HepG2 (cell line): ENCODE results near the gene GOT1. TPM values are rescaled to one million over a fixed set of nuclear protein-coding genes. Genes with fewer than 3 reads are reported as not detected.

ENCODE experiments used
- ATAC-seq: fragments of 200-7000 bp; cut with Tn5 transposase; 3 replicates; pipeline ENCODE4 v1.9.1; 2020; ENCODE audit warnings: mild to moderate bottlenecking, moderate library complexity
- BruUV-seq: library from RNA; stranded (reverse); fragments of 400-500 nt; replicated peaks from 2 replicates; lab custom pipeline; 2021; lab: Mats Ljungman, UMichigan
- CTCF ChIA-PET: fragments of 300-600 bp; formaldehyde crosslinking; extraction: SDS; loops from one replicate; lab custom pipeline; 2021; ENCODE audit warnings: low total read pairs, inconsistent platforms, low intra/inter-chr PET ratio; lab: Yijun Ruan, JAX
- POLR2A ChIA-PET: fragments of 350-600 bp; sonication (Branson Sonifier 250); formaldehyde crosslinking; loops from one replicate; lab custom pipeline; 2020; ENCODE audit warnings: antibody characterized with exemption, inconsistent platforms; lab: Yijun Ruan, JAX
- DNase-seq: peaks from one replicate; pipeline ENCODE4 v3.0.0-alpha.2; 2015; ENCODE audit warnings: low spot score
- FAIRE-seq: peaks from 3 replicates; lab custom pipeline; 2011; peaks lifted over from hg19 to GRCh38; lab: Jason Lieb, UNC
- H2AFZ ChIP-seq: one replicate; pipeline ENCODE4 v1.6.1; 2011; ENCODE audit warnings: low read length, inconsistent platforms
- H3K27ac ChIP-seq: fragments of 300-600 bp; 3 replicates; pipeline ENCODE4 v1.8.0; 2011; ENCODE audit warnings: mixed run types, mild to moderate bottlenecking, mixed read lengths, low read length, inconsistent platforms; ENCODE audit not compliant: insufficient read depth; ENCODE audit errors: extremely low read length
- H3K27me3 ChIP-seq, 2 experiments: fragments of 200-600 bp in 1 of 2; 2 replicates in 1 of 2; 3 replicates in 1 of 2; pipeline versions ENCODE4 v1.6.0 to v1.8.0; 2011; ENCODE audit warnings: low read length in 2 of 2, mild to moderate bottlenecking in 2 of 2, moderate library complexity in 2 of 2, inconsistent platforms in 1 of 2; ENCODE audit not compliant: insufficient read depth in 2 of 2, control insufficient read depth in 1 of 2
- H3K36me3 ChIP-seq, 2 experiments: fragments of 200-600 bp in 1 of 2; replicated peaks in 1 of 2; 2 replicates in 1 of 2; 3 replicates in 1 of 2; pipeline versions ENCODE4 v1.5.1 to v1.8.0; 2011; ENCODE audit warnings: low read length in 2 of 2, inconsistent platforms in 1 of 2; ENCODE audit not compliant: insufficient read depth in 2 of 2, control insufficient read depth in 1 of 2
- H3K4me1 ChIP-seq: 2 replicates; pipeline ENCODE4 v1.5.1; 2012; ENCODE audit warnings: low read length, inconsistent platforms; ENCODE audit not compliant: insufficient read depth
- H3K4me2 ChIP-seq: 2 replicates; pipeline ENCODE4 v1.6.0; 2011; ENCODE audit warnings: low read depth, low read length, inconsistent platforms
- H3K4me3 ChIP-seq, 3 experiments: fragments of 200-600 bp in 1 of 3; sonication (generic), shearing (Covaris generic) in 1 of 3; replicated peaks in 1 of 3; 2 replicates each; pipeline ENCODE4 v1.5.1; 2011 to 2016; ENCODE audit warnings: low read length in 3 of 3, inconsistent platforms in 2 of 3, low read depth in 2 of 3, mild to moderate bottlenecking in 2 of 3, control low read depth in 1 of 3, mixed read lengths in 1 of 3; ENCODE audit not compliant: insufficient read depth in 1 of 3
- H3K79me2 ChIP-seq: one replicate; pipeline ENCODE4 v1.6.1; 2011; ENCODE audit warnings: low read length, inconsistent platforms; ENCODE audit not compliant: insufficient read depth
- H3K9ac ChIP-seq: 2 replicates; pipeline ENCODE4 v1.6.0; 2011; ENCODE audit warnings: mild to moderate bottlenecking, low read depth, low read length, inconsistent platforms; ENCODE audit not compliant: insufficient read depth
- H3K9me3 ChIP-seq: 2 replicates; pipeline ENCODE4 v1.5.1; 2012; ENCODE audit warnings: mild to moderate bottlenecking, low read length
- H4K20me1 ChIP-seq: 2 replicates; pipeline ENCODE4 v1.6.0; 2011; ENCODE audit warnings: inconsistent platforms, mild to moderate bottlenecking, low read length, moderate library complexity; ENCODE audit not compliant: insufficient read depth
- MAFG ChIP-seq: sonication (generic); formaldehyde crosslinking; IDR thresholded peaks from 2 replicates; pipeline ENCODE4 v1.5.1; 2020; ENCODE audit warnings: mild to moderate bottlenecking, missing genetic modification reagents
- RBM22 ChIP-seq: fragments of 200-400 bp; formaldehyde crosslinking; optimal IDR thresholded peaks from 2 replicates; pipeline ENCODE3; 2017; ENCODE audit warnings: mild to moderate bottlenecking, low read length, moderate library complexity
- ZNF687 ChIP-seq: sonication (generic); formaldehyde crosslinking; IDR thresholded peaks from 2 replicates; pipeline ENCODE4 v1.5.1; 2020; ENCODE audit warnings: mild to moderate bottlenecking, missing genetic modification reagents, moderate library complexity
- ZNF839 ChIP-seq: sonication (generic); formaldehyde crosslinking; IDR thresholded peaks from 2 replicates; pipeline ENCODE4 v1.4.0; 2020; ENCODE audit warnings: missing genetic modification reagents, mild to moderate bottlenecking, borderline replicate concordance
- WGBS: methylation state at CpG from one replicate; pipeline ENCODE4 v1.1.6; 2017; ENCODE audit warnings: low lambda C conversion rate; 5-methylcytosine and 5-hydroxymethylcytosine counted together
- in situ Hi-C: cut with HindIII; loops from 2 replicates; pipeline ENCODE4 v1.10.0; 2017; ENCODE audit warnings: low pct_unique_long_range_greater_than_20kb; ENCODE audit not compliant: extremely low pct_ligation_motif_present
- intact Hi-C: fragments of 100-400 bp; cut with micrococcal nuclease; formaldehyde crosslinking; loops from one replicate; pipeline ENCODE4 v1.10.0; 2022; ENCODE audit not compliant: unreplicated experiment
- polyA plus RNA-seq, 8 experiments: library from polyadenylated mRNA; depleted of rRNA in 3 of 8; stranded (reverse) in 7 of 8; unstranded in 1 of 8; fragments of >200 nt; fragmentation: Illumina TruSeq in 4 of 8; extraction: Trizol in 4 of 8; gene quantifications; 2 replicates each; pipeline versions ENCODE4 v1.2.1 to v1.2.3, GENCODE V29; 2011 to 2016; ENCODE audit warnings: low read depth in 4 of 8, missing spikeins in 1 of 8, mixed read lengths in 1 of 8; ENCODE audit not compliant: insufficient read depth in 1 of 8
- total RNA-seq, 5 experiments: library from RNA; depleted of rRNA; stranded (reverse); fragments of >200 nt; fragmentation: Illumina TruSeq; extraction: Trizol; gene quantifications; 2 replicates each; pipeline ENCODE4 v1.2.3, GENCODE V29; 2016; ENCODE audit warnings: low read depth in 1 of 5

The GOT1 gene
- total and polyA plus RNA-seq, 2 of the 13 experiments (the other 11 are each of a cell fraction or from before 2014, with no cell fraction given), result 81.2 to 102 TPM

- Histone ChIP-seq H3K36me3 (peaks cover 10 to 25% of the 10 kb centered on the region in 2 experiments), H3K4me2 (no peak overlapping the region), H3K9me3 (no peaks in the 10 kb centered on the region), H3K27ac (no peak overlapping the region), H3K27me3 (no peaks in the 10 kb centered on the region)
- DNase-seq, result no peak
- POLR2A ChIA-PET, result interaction anchor here (3.5 kb wide), 1 partner anchor 37 kb away, joined by 16 read pairs; the partner anchor contains the start of gene GOT1
- TF ChIP-seq RBM22 (peak; percentile 32), ZNF687 (CRISPR knock-in tag) (peak; percentile 33; the same call in 1 of the 2 replicates), ZNF839 (CRISPR knock-in tag) (0 out of 2 replicates have a peak, but pooled peaks have one; percentile 49), MAFG (CRISPR knock-in tag) (no peak)
- TF ChIP-seq, all 625 proteins: peak for 3
- Histone ChIP-seq H3K4me1 (peaks cover 75% of the 10 kb centered on the region), H2AFZ (no peak overlapping the region), H4K20me1 (no peaks in the 10 kb centered on the region), H3K79me2 (no peaks in the 10 kb centered on the region), H3K4me3 (no peak overlapping the region), H3K9ac (no peak overlapping the region)
- FAIRE-seq (no peak), ATAC-seq (no peak)
- CTCF ChIA-PET, result no interaction called here
- in situ Hi-C loops (loop anchor here (5.0 kb wide), 3 partner anchors 38 to 218 kb away; partner anchors contain the start of gene GOT1), intact Hi-C loops (no loop called here)
- BruUV-seq, result no TSS peak
- WGBS, result 97% methylated on average over 8 of the region's 8 CpGs
Measured at GRCh38 chr10:99394256-99394655, 36.2 kb downstream of the GOT1 start.
